MM.1S (cell line): ENCODE measurements around the gene UBAP2L.

ENCODE experiments used
- DNase-seq: peaks from one replicate; pipeline ENCODE4 v3.0.0-alpha.2; 2015
- H2AFZ ChIP-seq: fragments of 300-600 bp; sonication (generic); 2 replicates; pipeline ENCODE4 v1.6.0; 2016; ENCODE audit warnings: antibody characterized with exemption, low read length
- H3F3A ChIP-seq: fragments of 300-600 bp; sonication (generic); 2 replicates; pipeline ENCODE4 v1.6.1; 2016; ENCODE audit warnings: mild to moderate bottlenecking, antibody characterized with exemption, low read length, moderate library complexity, mixed read lengths; ENCODE audit not compliant: insufficient read depth
- H3K27ac ChIP-seq: fragments of 300-600 bp; sonication (generic); 2 replicates; pipeline ENCODE4 v1.5.1; 2016; ENCODE audit warnings: mild to moderate bottlenecking, low read length
- H3K27me3 ChIP-seq: fragments of 300-600 bp; sonication (generic); replicated peaks from 2 replicates; pipeline ENCODE4 v1.6.0; 2016; ENCODE audit warnings: low read length; ENCODE audit not compliant: insufficient read depth
- H3K36me3 ChIP-seq: fragments of 300-600 bp; sonication (generic); replicated peaks from 2 replicates; pipeline ENCODE4 v1.6.1; 2016; ENCODE audit warnings: mild to moderate bottlenecking, low read length, mixed read lengths; ENCODE audit not compliant: insufficient read depth
- H3K4me1 ChIP-seq: fragments of 300-600 bp; sonication (generic); 2 replicates; pipeline ENCODE4 v1.6.1; 2016; ENCODE audit warnings: low read length, mixed read lengths
- H3K4me2 ChIP-seq: fragments of 300-600 bp; sonication (generic); 2 replicates; pipeline ENCODE4 v1.6.0; 2016; ENCODE audit warnings: low read depth, low read length
- H3K4me3 ChIP-seq: fragments of 300-600 bp; sonication (generic); 2 replicates; pipeline ENCODE4 v1.5.1; 2016; ENCODE audit warnings: low read length, mixed read lengths
- H3K79me2 ChIP-seq: fragments of 300-600 bp; sonication (generic); 2 replicates; pipeline ENCODE4 v1.6.1; 2016; ENCODE audit warnings: mixed run types, low read length, mixed read lengths
- H3K9ac ChIP-seq: fragments of 300-600 bp; sonication (generic); 2 replicates; pipeline ENCODE4 v1.6.1; 2016; ENCODE audit warnings: low read length, mixed read lengths
- H3K9me2 ChIP-seq: fragments of 300-600 bp; sonication (generic); replicated peaks from 2 replicates; pipeline ENCODE4 v1.6.1; 2016; ENCODE audit warnings: mild to moderate bottlenecking, low read length, mixed read lengths; ENCODE audit not compliant: insufficient read depth
- H3K9me3 ChIP-seq: fragments of 300-600 bp; sonication (generic); replicated peaks from 2 replicates; pipeline ENCODE4 v1.6.1; 2016; ENCODE audit warnings: mild to moderate bottlenecking, low read length, mixed read lengths; ENCODE audit not compliant: insufficient read depth
- H4K20me1 ChIP-seq: fragments of 300-600 bp; sonication (generic); 2 replicates; pipeline ENCODE4 v1.6.1; 2016; ENCODE audit warnings: mild to moderate bottlenecking, low read length, moderate library complexity, mixed read lengths; ENCODE audit not compliant: insufficient read depth
- EZH2 ChIP-seq: fragments of 300-600 bp; sonication (generic); optimal IDR thresholded peaks from 2 replicates; pipeline ENCODE3; 2017; ENCODE audit warnings: low read depth, mild to moderate bottlenecking, antibody characterized with exemption, low read length, mixed read lengths
- EZH2phosphoT487 ChIP-seq: fragments of 300-600 bp; sonication (generic); IDR thresholded peaks from 2 replicates; pipeline ENCODE4 v1.6.1; 2018; ENCODE audit warnings: antibody characterized with exemption, low read length
- TF ChIP-seq, protein P1 (sequence below): fragments of 300-600 bp; sonication (generic); IDR thresholded peaks from 2 replicates; pipeline ENCODE4 v1.5.1; 2016; ENCODE audit warnings: antibody characterized with exemption, low read length, mixed read lengths

The UBAP2L gene

DNA sequence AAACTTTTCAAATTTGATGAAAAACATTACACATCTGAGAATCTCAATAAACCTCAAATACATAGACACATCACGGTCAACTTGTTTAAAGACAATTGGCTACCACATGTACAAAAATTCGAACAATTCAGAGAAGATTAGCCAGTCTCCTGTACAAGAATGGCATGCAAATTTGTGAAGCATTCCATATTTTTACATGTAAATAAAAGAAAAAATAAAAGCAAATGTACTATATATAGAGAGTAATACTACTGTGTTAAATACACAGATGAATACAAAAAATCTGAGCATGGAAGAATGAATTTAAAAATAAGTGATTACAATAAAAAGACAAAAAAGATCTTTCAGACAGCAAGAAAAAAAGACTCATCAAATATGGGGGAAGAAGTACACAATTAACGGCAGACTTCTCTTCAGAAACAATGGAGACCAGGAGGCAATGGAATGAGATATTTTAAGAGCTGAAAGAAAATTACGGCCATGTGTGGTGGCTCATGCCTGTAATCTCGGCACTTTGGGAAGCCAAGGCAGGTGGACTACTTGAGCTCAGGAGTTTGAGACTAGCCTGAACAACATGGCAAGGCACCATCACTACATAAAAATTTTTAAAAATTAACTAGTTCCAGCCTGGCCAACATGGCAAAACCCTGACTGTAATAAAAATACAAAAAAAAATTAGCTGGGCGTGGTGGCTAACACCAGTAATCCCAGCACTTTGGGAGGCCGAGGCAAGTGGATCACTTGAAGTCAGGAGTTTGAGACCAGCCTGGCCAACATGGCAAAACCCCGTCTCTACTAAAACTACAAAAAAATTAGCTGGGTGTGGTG is 74.9 kb downstream of the UBAP2L start:
- Histone ChIP-seq H3K9ac (no peak overlapping the region), H3K9me2 (no peaks in the 10 kb centered on the region), H3K4me2 (no peak overlapping the region), H3K4me1 (no peaks in the 10 kb centered on the region), H2AFZ (no peak overlapping the region), H3K36me3 (no peaks in the 10 kb centered on the region), H3K27ac (no peak overlapping the region), H3K9me3 (no peaks in the 10 kb centered on the region; the same call in 1 of the 2 replicates), H3K27me3 (no peaks in the 10 kb centered on the region), H3K4me3 (no peak overlapping the region), H4K20me1 (no peaks in the 10 kb centered on the region), H3F3A (no peaks in the 10 kb centered on the region), H3K79me2 (no peaks in the 10 kb centered on the region)
- peak; percentile 19 for DNase-seq
- TF ChIP-seq, protein P1, sequence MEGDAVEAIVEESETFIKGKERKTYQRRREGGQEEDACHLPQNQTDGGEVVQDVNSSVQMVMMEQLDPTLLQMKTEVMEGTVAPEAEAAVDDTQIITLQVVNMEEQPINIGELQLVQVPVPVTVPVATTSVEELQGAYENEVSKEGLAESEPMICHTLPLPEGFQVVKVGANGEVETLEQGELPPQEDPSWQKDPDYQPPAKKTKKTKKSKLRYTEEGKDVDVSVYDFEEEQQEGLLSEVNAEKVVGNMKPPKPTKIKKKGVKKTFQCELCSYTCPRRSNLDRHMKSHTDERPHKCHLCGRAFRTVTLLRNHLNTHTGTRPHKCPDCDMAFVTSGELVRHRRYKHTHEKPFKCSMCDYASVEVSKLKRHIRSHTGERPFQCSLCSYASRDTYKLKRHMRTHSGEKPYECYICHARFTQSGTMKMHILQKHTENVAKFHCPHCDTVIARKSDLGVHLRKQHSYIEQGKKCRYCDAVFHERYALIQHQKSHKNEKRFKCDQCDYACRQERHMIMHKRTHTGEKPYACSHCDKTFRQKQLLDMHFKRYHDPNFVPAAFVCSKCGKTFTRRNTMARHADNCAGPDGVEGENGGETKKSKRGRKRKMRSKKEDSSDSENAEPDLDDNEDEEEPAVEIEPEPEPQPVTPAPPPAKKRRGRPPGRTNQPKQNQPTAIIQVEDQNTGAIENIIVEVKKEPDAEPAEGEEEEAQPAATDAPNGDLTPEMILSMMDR = no peak
- TF ChIP-seq EZH2phosphoT487 (no peak), EZH2 (no peak)

GRCh38 chr1:154301582-154301981 is 80.8 kb downstream of the UBAP2L start:
- H3K9ac ChIP-seq = no peak overlapping the region
- H3K9me3 ChIP-seq = no peaks in the 10 kb centered on the region
- no peaks in the 10 kb centered on the region for H3K79me2 ChIP-seq
- H3K4me2 ChIP-seq = no peak overlapping the region
- H3K27me3 ChIP-seq = no peaks in the 10 kb centered on the region
- H4K20me1 ChIP-seq = no peaks in the 10 kb centered on the region
- no peak overlapping the region for H3K27ac ChIP-seq
- H3F3A ChIP-seq = no peaks in the 10 kb centered on the region
- DNase-seq = no peak
- H3K36me3 ChIP-seq = no peaks in the 10 kb centered on the region
- no peak overlapping the region for H3K4me3 ChIP-seq
- TF ChIP-seq EZH2 (no peak), EZH2phosphoT487 (no peak)
- TF ChIP-seq, protein P1 = no peak
- no peaks in the 10 kb centered on the region for H3K9me2 ChIP-seq
- no peak overlapping the region for H2AFZ ChIP-seq
- H3K4me1 ChIP-seq = no peaks in the 10 kb centered on the region

DNA sequence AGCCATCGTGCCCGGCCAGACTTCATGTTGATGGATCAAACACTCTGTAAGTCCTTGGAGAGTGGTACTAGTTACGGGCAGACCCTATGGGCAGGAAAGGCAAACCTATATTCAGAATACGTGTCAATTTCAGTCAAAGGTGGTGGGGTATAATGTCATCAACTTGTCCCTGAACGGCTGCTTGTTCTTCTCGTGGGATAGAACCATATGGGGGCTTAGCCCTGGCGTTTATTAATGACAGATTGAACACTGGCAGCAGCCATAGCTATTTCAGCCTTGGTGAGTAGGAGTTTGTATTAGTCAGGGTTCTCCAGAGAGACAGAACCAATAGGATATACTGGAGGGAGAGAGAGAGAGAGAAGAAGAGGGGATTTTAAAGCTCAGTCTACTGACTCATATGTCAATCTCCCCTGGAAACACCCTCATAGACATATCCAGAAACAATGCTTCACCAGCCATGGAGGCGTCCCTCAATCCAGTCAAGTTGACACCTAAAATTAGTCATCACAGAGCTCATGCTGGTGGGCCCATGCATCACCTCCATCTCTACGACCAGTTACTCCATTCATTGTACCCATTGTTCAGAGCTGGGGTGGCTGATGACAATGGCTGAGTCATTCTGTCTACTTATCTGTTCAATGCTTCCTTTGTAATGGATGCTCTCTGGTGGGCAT is 84.0 kb downstream of the UBAP2L start:
- no peaks in the 10 kb centered on the region for H4K20me1 ChIP-seq
- H3K36me3 ChIP-seq = no peaks in the 10 kb centered on the region
- H3K27me3 ChIP-seq = no peaks in the 10 kb centered on the region
- no peaks in the 10 kb centered on the region for H3K79me2 ChIP-seq
- no peaks in the 10 kb centered on the region for H3K9me2 ChIP-seq
- H3K4me3 ChIP-seq = no peak overlapping the region
- no peak overlapping the region for H3K27ac ChIP-seq
- H3K9me3 ChIP-seq = no peaks in the 10 kb centered on the region
- TF ChIP-seq EZH2phosphoT487 = no peak
- TF ChIP-seq, protein P1 = no peak
- no peak for TF ChIP-seq EZH2
- H3K4me1 ChIP-seq = no peaks in the 10 kb centered on the region
- H3F3A ChIP-seq = no peaks in the 10 kb centered on the region
- H3K9ac ChIP-seq = no peak overlapping the region
- no peak overlapping the region for H2AFZ ChIP-seq
- DNase-seq = no peak
- H3K4me2 ChIP-seq = no peak overlapping the region
